ENCODE results near the gene GZMM. TPM values are rescaled to one million over a fixed set of nuclear protein-coding genes. Genes with fewer than 3 reads are reported as not detected.

The GZMM gene
- total RNA-seq, 1 donor: 0.43 TPM

DNA sequence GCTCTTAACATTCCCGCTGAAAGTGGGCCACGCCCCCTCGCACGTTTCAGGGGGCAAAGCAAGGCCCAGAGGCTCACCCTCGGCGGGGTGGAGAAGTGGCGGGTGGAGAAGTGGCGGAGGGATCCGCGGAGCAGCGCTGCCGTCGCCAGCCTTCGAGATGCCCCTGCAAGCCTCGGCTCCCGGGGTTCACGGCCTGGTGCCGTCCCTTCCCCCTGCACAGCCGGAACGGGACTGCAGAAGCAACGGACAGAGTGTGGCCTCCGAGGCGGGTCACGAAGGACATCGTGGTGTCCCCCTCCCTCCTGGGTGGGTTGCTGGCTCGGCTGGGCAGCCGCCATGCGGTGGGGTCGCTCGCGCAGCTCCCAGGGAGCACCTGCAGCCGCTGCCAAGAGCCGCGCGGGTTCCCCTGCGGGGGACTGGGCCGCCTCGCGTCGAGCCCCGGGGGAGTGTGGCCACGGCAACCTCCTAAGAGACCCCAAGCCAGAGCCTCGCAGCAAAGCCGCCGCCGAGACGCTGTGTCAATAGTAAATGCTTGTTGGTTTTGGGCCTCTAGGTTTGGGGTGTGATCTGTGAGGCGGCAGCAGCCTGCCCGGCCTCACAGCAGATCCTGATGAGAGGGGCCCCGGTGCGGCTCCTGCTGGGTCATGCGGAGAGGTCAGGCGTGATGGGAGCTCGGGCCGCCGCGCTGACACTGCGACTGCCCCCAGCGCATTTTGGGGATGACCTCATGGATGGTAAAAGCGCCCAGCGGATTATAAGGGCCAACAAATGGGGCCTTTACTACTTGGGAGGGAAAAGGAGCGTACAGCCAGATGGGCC lies 31.1 kb upstream of the GZMM start:
- TF ChIP-seq, protein P1, sequence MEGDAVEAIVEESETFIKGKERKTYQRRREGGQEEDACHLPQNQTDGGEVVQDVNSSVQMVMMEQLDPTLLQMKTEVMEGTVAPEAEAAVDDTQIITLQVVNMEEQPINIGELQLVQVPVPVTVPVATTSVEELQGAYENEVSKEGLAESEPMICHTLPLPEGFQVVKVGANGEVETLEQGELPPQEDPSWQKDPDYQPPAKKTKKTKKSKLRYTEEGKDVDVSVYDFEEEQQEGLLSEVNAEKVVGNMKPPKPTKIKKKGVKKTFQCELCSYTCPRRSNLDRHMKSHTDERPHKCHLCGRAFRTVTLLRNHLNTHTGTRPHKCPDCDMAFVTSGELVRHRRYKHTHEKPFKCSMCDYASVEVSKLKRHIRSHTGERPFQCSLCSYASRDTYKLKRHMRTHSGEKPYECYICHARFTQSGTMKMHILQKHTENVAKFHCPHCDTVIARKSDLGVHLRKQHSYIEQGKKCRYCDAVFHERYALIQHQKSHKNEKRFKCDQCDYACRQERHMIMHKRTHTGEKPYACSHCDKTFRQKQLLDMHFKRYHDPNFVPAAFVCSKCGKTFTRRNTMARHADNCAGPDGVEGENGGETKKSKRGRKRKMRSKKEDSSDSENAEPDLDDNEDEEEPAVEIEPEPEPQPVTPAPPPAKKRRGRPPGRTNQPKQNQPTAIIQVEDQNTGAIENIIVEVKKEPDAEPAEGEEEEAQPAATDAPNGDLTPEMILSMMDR (IDR thresholded peaks at IDR 0.05; ENCODE audit: insufficient read depth, low read depth, low read length): no peak
- no peak overlapping the region for H3K4me3 ChIP-seq (ENCODE audit: low read depth, low read length)
- no peak for DNase-seq (ENCODE audit: low read depth)

DNA sequence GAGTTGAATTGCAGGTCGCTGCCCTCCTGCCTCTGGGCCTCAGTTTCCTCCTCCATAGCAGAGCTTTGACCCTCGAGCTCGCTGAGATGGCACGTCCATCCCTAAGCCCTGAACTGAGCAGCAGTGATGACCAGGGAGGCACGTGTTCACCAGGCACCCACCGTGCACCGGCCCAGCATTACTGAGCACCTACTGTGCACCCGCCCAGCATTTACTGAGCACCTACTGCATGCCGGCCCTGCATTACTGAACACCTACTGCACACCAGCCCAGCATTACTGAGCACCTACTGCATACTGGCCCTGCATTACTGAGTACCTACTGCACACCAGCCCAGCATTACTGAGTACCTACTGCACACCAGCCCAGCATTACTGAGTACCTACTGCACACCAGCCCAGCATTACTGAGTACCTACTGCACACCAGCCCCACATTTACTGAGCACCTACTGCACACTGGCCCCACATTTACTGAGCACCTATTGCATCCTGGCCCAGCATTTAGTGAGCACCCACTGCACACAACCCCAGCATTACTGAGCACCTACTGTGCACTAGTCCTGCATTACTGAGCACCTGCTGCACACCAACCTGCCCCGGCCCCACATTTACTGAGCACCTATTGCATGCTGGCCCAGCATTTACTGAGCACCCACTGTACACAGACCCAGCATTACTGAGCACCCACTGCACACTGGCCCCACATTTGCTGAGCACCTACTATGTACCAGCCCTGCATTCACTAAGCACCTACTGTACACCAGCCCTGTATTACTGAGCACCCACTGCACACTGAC lies 30.3 kb upstream of the GZMM start:
- H3K4me3 ChIP-seq (ENCODE audit: low read depth, low read length): no peak overlapping the region
- TF ChIP-seq, protein P1 (IDR thresholded peaks at IDR 0.05; ENCODE audit: insufficient read depth, low read depth, low read length): no peak
- DNase-seq (ENCODE audit: low read depth): no peak

DNA sequence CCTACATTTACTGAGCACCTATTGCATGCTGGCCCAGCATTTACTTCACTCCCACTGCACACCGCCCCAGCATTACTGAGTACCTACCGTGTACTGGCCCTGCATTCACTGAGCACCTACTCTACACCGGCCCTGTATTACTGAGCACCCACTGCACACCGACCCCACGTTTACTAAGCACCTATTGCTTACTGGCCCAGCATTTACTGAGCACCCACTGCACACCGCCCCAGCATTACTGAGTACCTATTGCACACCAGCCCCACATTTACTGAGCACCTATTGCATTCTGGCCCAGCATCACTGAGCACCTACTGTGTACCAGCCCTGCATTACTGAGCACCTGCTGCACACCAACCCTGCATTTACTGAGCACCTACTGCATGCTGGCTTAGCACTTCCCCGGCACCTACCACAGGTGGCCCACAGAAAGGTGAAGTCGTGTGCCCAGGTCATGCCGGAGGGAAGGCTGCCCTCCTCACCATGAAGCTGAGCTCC lies 29.6 kb upstream of the GZMM start:
- no peak for DNase-seq (ENCODE audit: low read depth)
- no peak overlapping the region for H3K4me3 ChIP-seq (ENCODE audit: low read depth, low read length)
- TF ChIP-seq, protein P1 (IDR thresholded peaks at IDR 0.05; ENCODE audit: insufficient read depth, low read depth, low read length): no peak

DNA sequence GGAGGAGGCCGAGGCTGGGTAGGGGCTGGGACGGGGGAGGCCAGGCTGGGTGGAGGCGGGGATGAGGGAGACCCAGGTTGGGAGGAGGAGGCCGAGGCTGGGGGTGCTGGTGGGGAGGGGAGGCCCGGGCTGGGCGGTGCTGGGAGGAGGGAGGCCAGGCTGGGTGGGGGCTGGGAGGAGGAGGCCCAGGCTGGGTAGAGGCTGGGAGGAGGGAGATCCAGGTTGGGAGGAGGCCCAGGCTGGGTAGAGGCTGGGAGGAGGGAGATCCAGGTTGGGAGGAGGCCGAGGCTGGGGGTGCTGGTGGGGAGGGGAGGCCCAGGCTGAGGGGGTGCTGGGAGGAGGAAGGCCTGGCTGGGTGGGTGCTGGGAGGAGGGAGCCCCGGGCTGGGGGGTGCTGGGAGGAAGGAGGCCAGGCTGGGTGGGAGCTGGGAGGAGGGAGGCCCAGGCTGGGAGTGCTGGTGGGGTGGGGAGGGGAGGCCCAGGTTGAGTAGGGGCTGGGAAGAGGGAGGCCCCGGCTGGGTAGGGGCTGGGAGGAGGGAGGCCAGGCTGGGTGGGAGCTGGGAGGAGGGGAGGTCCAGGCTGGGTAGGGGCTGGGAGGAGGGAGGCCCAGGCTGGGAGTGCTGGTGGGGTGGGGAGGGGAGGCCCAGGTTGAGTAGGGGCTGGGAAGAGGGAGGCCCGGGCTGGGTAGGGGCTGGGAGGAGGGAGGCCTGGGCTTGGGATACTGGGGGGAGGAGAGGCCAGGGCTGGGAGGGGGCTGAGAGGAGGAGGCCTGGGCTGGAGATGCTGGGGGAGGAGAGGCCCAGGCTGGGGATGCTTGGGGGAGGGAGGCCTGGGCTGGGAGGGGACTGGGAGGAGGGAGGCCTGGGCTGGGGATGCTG lies 25.9 kb upstream of the GZMM start:
- DNase-seq (ENCODE audit: low read depth): peak; percentile 95
- TF ChIP-seq, protein P1 (IDR thresholded peaks at IDR 0.05; ENCODE audit: insufficient read depth, low read depth, low read length): no peak
- no peak overlapping the region for H3K4me3 ChIP-seq (ENCODE audit: low read depth, low read length)

DNA sequence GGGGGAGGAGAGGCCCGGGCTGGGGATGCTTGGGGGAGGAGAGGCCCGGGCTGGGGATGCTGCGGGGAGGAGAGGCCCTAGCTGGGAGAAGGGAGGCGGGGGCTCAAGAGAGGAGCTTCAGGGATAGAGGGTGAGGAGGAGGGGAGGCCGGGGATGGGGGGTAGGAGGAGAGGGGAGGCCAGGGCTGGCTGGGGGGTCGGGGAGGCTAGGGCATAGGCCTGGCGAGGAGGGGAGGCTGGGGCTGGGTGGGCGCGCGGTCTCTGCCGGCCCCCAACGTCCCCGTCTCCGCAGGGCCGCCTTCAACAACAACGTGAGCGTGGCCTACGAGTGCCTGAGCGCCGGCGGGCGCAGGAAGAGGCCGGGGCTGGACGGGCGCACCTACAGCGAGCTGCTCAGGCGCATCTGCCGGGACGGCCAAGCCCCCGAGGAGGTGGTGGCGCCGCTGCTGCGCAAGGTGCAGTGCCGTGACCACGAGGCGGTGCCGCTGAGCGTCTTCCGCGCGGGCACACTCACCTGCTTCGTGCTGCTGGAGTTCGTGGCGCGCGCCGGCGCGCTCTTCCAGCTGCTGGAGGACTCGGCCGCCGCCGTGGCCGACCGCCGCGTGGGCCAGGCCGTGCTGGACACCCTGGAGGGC lies 25.1 kb upstream of the GZMM start:
- no peak overlapping the region for H3K4me3 ChIP-seq (ENCODE audit: low read depth, low read length)
- no peak for DNase-seq (ENCODE audit: low read depth)
- TF ChIP-seq, protein P1 (IDR thresholded peaks at IDR 0.05; ENCODE audit: insufficient read depth, low read depth, low read length): no peak

DNA sequence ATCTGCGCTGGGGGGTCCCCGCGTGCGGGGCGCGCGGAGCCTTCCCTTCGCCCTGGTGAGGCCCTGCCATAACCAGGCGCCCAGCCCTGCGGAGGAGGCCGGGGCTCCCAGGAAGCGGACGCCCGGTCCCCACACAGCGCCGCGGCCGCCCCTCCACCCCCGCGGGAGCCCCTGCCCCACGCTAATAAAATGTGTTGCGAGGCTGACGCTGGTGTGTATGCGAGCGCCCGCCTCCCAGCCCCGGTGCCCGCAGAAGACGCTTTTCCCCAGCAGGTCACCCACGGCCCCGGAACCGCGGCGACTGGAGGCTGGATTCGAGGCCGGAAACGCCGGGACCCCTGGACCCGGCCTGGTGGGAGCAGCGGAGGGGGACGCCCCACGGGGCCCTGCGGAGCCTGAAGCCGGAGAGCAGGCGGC lies 24.4 kb upstream of the GZMM start:
- no peak for DNase-seq (ENCODE audit: low read depth)
- H3K4me3 ChIP-seq (ENCODE audit: low read depth, low read length): no peak overlapping the region
- TF ChIP-seq, protein P1 (IDR thresholded peaks at IDR 0.05; ENCODE audit: insufficient read depth, low read depth, low read length): no peak
